HG03175 (cell line): Measurements from ENCODE around the gene MCRIP1.
"Not testable (repeated sequence)": the region's sequence is repeated elsewhere in the genome, so short reads cannot be mapped to it uniquely, and the experiment has no call there.

Experiments used
- ATAC-seq: cut with Tn5 transposase; IDR thresholded peaks from one replicate; pipeline ENCODE4 v1.9.1; 2021; ENCODE audit warnings: mild to moderate bottlenecking, moderate library complexity; ENCODE audit not compliant: unreplicated experiment

The MCRIP1 gene

DNA sequence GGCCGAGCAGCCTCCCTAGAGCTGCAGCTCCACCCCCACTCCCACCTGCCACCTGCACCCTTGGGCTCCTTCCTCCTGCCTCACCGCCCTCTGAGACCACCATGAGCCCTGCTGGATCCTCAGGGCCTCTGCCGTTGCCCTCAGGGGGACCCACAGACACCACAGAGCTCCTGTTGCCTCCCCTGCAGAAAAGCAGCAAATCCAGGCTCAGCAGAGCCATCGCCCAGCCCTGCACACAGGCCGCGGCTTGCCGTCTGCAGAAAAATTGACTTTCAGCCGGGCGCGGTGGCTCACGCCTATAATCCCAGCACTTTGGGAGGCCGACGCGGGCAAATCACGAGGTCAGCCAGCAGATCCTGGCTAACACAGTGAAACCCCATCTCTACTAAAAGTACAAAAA, 8.8 kb upstream of the MCRIP1 start:
- no peak for ATAC-seq

DNA sequence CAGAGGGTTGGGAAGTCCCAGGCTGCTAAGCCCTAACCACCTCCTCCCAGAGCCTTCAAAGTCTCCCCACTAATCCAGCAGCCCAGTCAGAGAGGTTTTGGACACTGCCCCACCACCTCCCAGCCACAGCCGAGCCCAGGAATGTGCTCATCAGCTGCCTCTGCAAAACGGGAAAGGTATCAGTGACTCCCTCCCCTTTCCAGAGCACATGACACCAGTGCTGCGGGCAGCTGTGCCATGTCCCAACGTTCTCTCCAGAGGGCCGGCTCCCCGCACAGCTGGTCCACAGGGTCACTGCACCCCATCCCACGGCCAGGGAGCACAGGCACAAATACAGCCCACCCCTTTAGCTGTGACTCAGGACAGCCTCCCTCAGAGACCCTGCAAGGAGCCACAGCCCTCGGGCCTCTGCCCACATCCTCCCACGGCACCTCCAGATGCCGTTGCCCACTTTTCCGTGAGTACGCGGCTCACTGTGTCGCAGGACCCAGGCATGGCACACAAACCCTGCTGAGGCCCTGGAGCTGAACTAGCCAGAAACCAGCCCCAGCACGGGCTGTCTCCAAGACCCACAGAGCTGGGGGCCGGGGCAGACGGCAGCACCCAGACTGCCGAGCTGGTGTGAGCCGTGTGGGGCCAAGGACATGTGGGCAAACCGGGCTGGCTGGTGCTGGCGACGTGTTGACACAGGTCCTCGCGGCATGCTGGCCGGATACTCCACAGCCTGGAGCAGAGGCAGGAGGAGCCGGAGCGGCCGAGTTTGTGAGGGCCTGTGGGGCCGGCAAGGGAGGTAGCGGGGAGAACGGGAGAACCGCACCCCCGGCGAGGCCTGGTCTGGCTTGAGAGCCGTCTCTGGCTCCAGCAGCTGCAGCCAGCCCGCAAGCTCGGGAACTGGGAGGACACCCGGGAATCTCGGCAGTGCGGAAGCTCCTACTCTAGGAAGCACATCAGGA, 8.0 kb upstream of the MCRIP1 start:
- no peak for ATAC-seq

- not testable (repeated sequence) for ATAC-seq
Measured at GRCh38 chr17:81840059-81840458, 7.0 kb upstream of the MCRIP1 start.

- no peak for ATAC-seq
Measured at GRCh38 chr17:81839301-81839700, 6.2 kb upstream of the MCRIP1 start.

DNA sequence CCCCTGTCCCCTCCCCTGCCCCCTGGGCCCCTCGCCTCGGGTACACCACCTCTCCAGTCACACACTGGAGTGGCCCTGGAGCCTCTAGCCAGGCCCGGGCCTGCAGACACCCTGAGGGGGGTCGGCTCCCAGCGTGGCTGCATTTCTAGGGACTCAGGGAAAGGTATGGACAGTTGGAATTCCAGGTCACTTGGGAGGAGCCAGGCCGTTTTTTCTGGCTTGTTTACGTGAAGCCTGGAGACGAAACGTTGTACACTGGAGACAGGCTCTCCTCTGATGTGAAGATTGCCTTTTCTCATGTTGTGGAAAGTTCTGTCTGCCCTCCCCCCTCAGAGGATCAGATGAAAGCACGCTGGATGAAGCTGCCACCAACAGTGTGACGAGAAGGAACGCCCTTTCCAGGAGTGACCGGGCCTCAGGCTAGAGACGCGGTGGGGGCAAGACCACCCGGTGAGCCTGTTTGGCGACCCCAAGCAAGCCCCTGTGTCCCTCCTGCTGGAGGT, 5.7 kb upstream of the MCRIP1 start:
- no peak for ATAC-seq

DNA sequence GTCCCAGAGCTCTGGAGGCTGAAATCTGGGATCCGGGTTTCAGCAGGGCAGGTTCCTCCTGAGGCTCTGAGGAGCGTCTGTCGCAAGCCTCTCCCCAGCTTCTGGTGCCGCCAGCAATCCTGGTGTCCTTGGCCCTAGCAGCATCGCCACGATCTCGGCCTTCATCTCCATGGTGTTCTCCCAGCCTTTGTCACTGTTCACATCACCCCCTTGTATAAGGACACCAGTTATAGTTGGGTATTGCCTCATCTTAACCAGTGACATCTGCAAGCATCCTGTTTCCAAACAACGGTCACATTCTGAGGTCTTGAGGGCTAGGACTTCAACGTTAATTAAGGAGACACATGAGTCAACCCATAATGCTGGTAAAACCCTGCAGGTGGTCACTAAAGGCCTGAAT, 4.5 kb upstream of the MCRIP1 start:
- no peak for ATAC-seq

- ATAC-seq: no peak
Measured at GRCh38 chr17:81834831-81835267, 1.8 kb upstream of the MCRIP1 start, which contains the start of gene PPP1R27. Gene PPP1R27, minus strand, starts transcription at chr17:81835050. Its CDS starts 97 bp downstream, at chr17:81834953.

DNA sequence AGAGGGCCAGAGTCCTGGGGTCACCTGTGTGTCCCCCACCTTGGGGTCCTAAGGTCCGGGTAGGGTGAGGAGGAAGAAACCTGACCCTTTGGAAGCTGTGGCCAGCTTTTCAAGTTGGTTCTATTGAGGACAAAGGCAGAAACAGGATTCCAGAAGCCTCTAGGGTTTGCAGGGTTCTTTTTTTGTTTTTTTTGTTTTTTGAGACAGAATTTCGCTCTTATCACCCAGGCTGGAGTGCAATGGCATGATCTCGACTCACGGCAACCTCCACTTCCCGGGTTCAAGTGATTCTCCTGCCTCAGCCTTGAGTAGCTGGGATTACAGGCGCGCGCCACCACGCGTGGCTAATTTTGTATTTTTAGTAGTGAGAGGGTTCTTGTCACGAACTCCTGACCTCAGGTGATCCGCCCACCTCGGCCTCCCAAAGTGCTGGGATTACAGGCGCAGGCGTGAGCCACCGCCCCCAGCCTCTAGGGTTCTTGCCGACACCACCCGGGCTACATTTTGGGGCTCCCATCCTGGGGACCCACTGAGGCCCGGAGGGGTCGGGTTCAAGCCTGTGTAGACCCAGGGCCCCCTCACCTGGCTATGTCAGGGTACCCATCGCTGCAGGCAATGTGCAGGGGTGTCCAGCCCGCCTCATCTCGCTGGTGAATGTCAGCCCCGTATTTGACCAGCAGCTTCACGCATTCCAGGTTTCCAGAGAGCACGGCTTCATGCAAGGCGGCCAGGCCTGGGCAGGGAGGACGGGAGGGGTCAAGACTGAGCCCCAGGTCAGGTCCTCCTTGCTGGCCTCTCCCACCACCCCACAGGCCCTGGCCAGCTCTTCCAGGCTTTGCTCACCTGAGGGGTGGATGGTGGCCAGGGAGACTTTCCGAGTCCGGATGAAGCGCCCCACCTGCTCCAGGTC, 1.1 kb upstream of the MCRIP1 start:
- no peak for ATAC-seq

DNA sequence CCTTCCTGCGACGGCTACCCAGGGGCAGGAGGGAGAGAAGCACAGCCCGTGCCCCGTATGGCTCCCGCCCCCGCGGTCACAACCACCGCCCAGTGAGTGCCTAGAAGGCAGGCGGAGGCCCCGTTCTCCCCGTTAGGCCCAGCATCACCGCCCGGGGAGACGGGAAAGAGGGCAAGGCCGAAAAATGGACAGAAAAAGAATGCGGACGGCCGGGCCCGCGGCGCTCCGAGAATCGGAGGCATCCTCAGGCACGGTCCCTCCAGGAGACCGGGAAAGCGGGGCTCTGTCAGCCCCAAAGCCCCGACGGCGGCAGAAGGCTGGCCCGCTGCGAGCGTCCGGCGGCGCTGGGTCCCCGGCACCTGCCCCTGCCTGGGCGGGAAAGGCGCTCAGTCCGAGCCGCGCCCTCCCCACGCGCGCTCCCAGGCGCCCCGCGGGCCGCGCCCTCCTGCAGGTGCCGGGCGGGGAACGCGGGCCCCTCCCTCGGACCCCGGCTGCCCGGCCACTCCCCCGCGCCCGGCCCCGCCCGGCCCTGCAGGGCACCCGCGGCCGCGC, 407 bp downstream of the MCRIP1 start:
- ATAC-seq: peak; percentile 21

- no peak for ATAC-seq
Measured at GRCh38 chr17:81831957-81832607, 1.0 kb downstream of the MCRIP1 start.

DNA sequence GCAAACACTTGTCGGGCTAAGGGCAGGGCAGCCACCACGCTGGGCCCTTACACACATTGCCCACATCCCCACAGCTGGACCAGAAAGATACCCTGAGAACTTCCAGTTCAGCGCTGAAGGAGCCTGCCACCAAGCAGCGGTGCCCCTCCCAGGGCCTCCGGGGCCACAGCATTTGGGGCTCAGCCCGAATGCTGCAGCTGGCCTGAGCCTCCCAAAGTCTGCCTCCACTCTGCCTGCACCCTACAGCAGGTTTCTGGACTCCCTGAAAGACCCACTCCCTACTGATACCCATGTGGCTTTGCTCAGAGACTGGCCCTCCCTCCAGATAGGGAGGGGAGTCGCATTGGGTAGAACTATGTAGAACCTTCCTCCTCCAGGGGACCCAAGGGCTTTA, 1.5 kb downstream of the MCRIP1 start:
- ATAC-seq: no peak

DNA sequence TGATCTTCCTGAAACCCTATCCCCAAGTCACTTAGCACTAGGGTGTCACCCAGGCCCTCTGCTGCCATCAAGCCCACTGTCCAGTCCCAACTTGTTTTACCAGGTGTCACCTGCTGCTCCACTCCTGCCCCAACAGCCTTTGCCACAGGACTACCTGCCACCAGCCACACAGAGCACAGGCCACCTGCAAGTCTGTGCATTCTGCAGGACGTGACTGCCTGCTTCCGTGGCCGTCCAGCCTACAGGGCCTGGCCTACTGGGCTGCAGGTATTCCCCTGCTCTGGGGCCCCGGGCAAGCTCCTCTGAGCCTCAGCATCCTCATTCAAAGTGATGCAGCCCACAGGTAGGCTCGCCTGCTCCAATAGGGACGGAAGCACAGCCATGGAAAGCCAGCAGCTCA, 3.2 kb downstream of the MCRIP1 start:
- no peak for ATAC-seq

- ATAC-seq: no peak
Measured at GRCh38 chr17:81828656-81829055, 4.4 kb downstream of the MCRIP1 start.

GRCh38 chr17:81825841-81826466, 7.1 kb downstream of the MCRIP1 start:
- no peak for ATAC-seq

- ATAC-seq: no peak
Measured at GRCh38 chr17:81824595-81824994, 8.5 kb downstream of the MCRIP1 start.

GRCh38 chr17:81823820-81824550, 9.1 kb downstream of the MCRIP1 start:
- ATAC-seq: no peak

GRCh38 chr17:81822996-81823819, 9.9 kb downstream of the MCRIP1 start:
- ATAC-seq: no peak

GRCh38 chr17:81822312-81822637, 10.8 kb downstream of the MCRIP1 start:
- ATAC-seq: no peak
